ENCODE data around the gene ZNF821.

DNA sequence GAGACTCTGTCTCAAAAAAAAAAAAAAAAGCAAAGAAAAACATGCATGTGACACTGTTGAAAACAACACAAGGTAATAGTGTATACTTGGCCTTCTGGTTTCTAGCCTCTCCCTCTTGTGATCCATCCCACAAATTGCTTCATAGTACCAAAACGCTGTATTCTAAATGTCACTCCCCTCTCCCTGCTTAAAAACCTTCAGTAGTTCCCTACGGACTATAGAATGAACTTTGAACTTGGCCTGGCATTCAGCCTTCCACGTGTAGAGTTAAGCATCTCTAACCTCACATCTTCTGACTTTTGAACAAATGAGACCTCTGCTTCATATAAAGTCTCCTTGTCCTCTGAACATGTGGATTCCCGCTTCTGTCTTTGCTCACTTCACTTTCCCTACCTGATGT, 5.1 kb downstream of the ZNF821 start:
- TF ChIP-seq POLR2AphosphoS5 (IDR thresholded peaks at IDR 0.05; ENCODE audit: borderline replicate concordance, low read depth, low read length): no peak
- TF ChIP-seq EZH2 (IDR thresholded peaks at IDR 0.05): no peak

Measured in SK-N-MC (cell line).